GM18909 (cell line): ENCODE results near the gene KMT5C.

Source experiments
- ATAC-seq: cut with Tn5 transposase; IDR thresholded peaks from one replicate; pipeline ENCODE4 v1.9.1; 2021; ENCODE audit warnings: mild to moderate bottlenecking; ENCODE audit not compliant: unreplicated experiment, poor library complexity

KMT5C gene

DNA sequence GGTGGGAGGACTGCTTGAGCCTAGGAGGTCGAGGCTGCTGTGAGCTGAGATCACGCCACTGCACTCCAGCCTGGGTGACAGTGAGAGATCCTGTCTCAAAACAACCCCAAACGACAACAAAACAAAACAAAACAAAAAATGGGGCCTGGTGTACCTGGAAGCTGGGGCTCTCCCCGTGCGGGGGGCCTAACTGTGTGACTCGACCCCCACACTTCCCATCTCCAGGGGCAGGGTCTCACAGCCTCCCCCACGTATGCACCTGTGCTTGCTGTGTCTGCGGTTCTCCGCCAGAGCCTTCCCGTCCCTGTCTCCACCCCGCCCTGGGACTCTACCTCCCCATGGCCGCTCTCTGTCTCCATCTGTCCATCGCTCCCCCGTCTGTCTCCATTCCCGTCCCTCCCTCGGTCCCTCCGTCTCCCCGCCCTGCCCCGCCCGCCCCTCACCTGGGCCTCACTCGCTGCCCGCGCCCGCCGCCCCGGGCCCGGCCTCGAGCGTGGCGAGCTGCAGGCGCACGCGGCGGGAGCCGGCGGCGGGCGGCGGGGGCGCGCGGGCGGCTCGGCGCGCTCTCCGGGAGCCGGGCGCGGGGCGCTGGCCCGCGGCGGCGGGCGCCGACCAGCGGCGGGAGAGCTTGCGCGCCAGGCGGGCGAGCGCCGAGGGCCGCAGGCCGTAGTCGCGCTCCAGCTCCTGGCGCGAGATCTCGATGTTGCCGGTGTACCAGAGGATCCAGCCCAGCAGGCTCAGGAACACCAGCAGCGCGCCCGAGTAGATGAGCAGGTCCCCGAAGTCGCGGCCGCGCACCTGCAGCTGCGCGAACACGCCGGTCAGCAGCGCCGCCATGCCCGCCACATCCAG is 43.8 kb downstream of the KMT5C start:
- no peak for ATAC-seq

DNA sequence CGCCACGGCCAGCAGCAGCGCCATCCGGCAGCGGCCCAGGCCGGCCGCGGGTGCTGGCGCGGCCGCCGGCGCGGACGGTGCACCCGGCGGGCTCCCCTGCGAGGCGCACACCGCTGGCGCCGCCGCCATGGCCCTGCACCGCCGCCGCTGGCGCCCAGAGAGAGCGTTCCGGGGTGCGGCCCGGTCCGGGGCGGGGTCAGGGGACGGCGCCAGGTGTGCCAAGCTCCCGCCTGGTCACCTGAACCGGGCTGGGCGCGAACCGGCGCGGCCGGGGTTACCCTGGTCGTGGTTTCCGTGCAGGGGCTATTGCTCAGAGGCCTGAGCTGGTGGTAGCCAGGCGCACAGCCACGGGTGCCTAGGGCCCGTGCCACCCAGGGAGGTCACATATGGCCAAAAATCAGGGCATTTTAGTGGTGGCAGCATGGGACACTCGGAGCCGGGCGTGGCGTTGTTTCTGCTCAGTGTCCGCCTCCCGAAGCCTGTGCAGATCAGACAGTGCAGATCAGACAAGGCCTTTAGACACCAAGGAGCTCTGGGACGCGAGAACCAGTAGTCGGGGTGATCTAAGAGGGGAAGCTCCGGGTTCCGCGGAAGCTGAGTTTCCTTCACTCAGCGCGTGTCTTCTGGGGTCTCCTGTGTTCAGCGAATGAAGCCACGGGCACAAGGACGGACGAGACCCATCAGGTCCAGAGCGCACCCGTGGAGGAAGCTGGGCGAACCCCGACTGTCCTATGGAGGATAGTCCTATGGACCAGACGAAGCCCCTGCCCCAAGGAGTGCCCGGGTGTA is 44.6 kb downstream of the KMT5C start, which contains the start of gene TMEM238:
Gene TMEM238, minus strand, starts transcription at position 162 of the 789 bp plus-strand sequence. Its CDS starts 33 bp downstream, at position 129.
- no peak for ATAC-seq

GRCh38 chr19:55384920-55385723 is 45.4 kb downstream of the KMT5C start:
- peak; percentile 56 for ATAC-seq

- ATAC-seq = peak; percentile 66
Observed at GRCh38 chr19:55385724-55386492, 46.2 kb downstream of the KMT5C start, which contains the start of gene RPL28. RPL28 (plus strand) TSS chr19:55385932; CDS start chr19:55386358, 426 bp downstream.

DNA sequence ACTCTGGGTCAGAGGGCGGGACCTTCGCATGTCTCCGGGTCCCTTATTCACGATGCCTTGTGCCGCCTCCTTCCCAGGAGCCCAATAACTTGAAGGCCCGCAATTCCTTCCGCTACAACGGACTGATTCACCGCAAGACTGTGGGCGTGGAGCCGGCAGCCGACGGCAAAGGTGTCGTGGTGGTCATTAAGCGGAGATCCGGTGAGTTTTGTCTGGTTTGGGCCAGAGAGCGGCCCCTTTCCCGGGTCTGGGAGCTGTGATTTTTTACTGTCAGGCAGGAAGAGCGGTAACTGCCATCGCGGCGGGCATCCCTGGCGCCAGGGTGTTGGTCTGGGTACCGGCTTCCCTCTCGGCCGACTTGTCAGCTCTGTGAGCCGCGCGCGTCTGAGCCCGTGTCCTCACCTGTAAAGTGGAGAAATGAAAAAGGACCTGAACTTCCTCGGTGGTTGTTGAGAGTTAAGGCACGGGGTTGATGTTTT is 46.9 kb downstream of the KMT5C start:
- ATAC-seq = no peak

DNA sequence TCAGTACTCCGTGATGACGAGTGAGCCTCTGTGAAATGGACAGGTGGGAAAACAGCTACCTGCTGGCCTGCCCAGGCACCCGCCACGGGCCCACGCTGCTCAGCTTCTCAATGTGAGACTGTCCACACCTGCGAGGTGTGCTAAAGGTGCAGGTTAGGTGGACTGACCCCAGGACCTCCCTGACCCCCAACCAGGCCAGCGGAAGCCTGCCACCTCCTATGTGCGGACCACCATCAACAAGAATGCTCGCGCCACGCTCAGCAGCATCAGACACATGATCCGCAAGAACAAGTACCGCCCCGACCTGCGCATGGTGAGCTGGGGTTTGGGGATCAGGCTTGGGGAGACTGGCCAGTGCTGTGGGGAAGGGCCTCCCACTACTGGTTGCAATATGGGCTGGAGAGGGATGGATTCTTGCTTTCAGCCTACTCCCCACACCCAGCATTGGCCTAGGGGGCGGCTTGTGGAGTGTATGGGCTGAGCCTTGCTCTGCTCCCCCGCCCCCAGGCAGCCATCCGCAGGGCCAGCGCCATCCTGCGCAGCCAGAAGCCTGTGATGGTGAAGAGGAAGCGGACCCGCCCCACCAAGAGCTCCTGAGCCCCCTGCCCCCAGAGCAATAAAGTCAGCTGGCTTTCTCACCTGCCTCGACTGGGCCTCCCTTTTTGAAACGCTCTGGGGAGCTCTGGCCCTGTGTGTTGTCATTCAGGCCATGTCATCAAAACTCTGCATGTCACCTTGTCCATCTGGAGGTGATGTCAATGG is 48.2 kb downstream of the KMT5C start:
- ATAC-seq = no peak

DNA sequence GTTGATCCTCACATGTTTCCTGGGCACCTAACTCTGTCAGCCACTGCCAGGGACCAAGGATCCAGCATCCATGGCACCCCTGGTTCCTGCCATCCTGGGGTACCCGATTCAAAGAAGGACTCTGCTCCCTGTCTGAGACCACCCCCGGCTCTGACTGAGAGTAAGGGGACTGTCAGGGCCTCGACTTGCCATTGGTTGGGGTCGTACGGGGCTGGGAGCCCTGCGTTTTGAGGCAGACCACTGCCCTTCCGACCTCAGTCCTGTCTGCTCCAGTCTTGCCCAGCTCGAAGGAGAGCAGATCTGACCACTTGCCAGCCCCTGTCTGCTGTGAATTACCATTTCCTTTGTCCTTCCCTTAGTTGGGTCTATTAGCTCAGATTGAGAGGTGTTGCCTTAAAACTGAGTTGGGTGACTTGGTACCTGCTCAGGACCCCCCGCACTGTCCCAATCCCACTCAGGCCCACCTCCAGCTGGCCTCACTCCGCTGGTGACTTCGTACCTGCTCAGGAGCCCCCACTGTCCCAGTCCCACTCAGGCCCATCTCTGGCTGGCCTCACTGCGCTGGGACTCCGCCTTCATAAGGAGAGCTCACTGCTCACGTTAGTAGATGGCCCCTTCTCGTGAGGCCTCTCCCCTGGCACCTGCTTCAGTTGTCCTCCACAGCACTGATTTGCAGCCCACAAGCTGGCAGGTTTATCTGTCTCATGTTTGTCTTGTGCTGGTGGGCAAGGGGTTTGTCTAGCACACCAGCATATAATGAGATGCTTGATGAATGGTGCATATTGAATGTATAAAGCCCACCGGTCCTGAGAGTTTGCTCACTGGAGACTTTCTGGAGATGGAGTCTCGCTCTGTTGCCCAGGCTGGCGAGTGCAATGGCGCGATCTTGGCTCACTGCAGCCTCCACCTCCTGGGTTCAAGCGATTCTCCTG is 50.0 kb downstream of the KMT5C start:
- no peak for ATAC-seq

GRCh38 chr19:55390461-55390880 is 50.8 kb downstream of the KMT5C start:
- ATAC-seq = no peak

DNA sequence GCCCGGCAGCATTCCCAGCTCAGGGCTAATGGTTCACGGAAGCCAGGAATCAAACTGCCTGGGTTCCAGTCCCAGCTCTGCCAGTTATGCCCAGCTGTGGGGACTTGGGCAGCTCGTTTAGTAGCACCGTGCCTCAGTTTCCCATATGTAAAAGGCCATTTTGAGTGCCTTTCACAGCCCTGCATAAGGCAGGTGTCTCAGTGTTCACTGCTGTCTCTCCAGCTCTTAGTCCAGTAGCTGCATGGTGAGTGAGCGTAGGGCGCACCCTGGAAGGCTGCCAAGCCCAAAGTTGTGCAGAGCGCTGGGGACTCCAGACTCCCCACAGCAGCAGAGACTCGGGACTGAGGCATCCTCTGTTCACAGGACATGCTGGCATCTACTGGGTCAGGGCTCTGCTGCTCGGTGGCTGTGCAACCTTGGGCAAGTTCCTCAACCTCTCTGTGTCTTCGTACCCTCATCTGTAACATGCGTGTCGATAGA is 51.6 kb downstream of the KMT5C start:
- ATAC-seq = no peak

DNA sequence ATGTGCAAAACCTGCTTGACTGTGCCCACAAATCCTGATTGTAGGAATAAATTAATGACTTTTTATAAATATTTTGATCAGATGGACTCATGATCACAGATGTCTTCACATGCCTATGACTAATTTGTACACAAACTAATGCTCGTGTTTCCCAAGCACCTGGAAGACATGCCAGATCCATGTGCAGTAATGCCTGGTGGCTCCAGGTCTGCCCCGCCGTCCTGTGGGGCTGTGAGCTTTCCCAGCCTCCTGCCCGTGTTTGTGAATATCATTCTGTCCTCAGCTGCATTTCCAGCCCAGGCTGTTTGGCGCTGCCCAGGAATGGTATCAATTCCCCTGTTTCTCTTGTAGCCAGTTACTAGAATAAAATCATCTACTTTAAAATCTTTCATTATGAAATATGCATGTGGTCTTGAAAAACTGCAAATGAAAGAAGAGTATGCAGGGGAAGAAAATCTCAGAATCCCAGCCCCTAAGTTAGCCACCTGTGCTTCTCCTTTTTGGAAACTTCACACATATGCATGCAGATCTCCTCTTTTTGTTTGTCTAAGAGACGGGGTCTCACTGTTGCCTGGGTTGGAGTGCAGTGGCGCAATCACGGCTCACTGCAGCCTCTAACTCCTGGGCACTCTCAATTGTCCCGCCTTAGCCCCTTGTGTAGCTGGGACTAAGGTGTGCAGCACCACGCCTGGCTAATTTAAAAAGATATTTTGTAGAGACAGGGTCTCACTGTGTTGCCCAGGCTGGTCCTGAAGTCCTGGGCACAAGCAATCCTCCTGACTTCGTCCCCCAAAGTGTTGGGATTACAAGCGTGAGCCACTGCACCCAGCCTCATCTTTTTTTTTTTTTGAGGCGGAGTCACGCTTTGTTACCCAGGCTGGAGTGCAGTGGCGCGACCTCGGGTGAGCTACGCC is 52.3 kb downstream of the KMT5C start:
- no peak for ATAC-seq

- no peak for ATAC-seq
Observed at GRCh38 chr19:55392820-55393761, 53.4 kb downstream of the KMT5C start.
